Loucy (cell line): ENCODE measurements around the gene CDH24.

ENCODE experiments used
- H2AFZ ChIP-seq: fragments of 200-600 bp; sonication (generic); 2 replicates; pipeline ENCODE4 v1.6.0; 2016; ENCODE audit warnings: antibody characterized with exemption, mild to moderate bottlenecking, low read length, moderate library complexity
- H3F3A ChIP-seq: fragments of 200-600 bp; 2 replicates; pipeline ENCODE4 v1.6.0; 2016; ENCODE audit warnings: antibody characterized with exemption, low read depth, mild to moderate bottlenecking
- H3K27me3 ChIP-seq: fragments of 200-600 bp; sonication (generic); 2 replicates; pipeline ENCODE4 v1.6.1; 2014; ENCODE audit warnings: low read length, mild to moderate bottlenecking; ENCODE audit not compliant: insufficient read depth, poor library complexity, severe bottlenecking
- H3K36me3 ChIP-seq: fragments of 200-600 bp; sonication (generic); 2 replicates; pipeline ENCODE4 v1.6.1; 2016; ENCODE audit warnings: low read length; ENCODE audit not compliant: insufficient read depth
- H3K4me1 ChIP-seq: fragments of 200-600 bp; sonication (generic); 2 replicates; pipeline ENCODE4 v1.5.1; 2014; ENCODE audit warnings: low read length, mild to moderate bottlenecking; ENCODE audit not compliant: insufficient read depth, poor library complexity, severe bottlenecking
- H3K4me2 ChIP-seq: fragments of 200-600 bp; sonication (generic); 2 replicates; pipeline ENCODE4 v1.6.0; 2014; ENCODE audit warnings: antibody characterized with exemption, low read length, low read depth, mild to moderate bottlenecking; ENCODE audit not compliant: poor library complexity, severe bottlenecking
- H3K4me3 ChIP-seq: fragments of 200-600 bp; sonication (generic); 2 replicates; pipeline ENCODE4 v1.5.1; 2014; ENCODE audit warnings: low read length, mild to moderate bottlenecking, mixed read lengths; ENCODE audit not compliant: poor library complexity, severe bottlenecking
- H3K79me2 ChIP-seq: fragments of 200-600 bp; sonication (generic); 2 replicates; pipeline ENCODE4 v1.6.1; 2014; ENCODE audit warnings: low read length; ENCODE audit not compliant: insufficient read depth
- H3K9ac ChIP-seq: fragments of 200-600 bp; sonication (generic); 2 replicates; pipeline ENCODE4 v1.6.0; 2014; ENCODE audit warnings: mild to moderate bottlenecking, low read depth, low read length, moderate library complexity; ENCODE audit not compliant: poor library complexity, severe bottlenecking
- H3K9me2 ChIP-seq: fragments of 200-600 bp; sonication (generic); replicated peaks from 2 replicates; pipeline ENCODE4 v1.6.1; 2016; ENCODE audit warnings: low read depth, low read length, mixed read lengths
- H3K9me3 ChIP-seq: fragments of 200-600 bp; sonication (generic); 2 replicates; pipeline ENCODE4 v1.6.1; 2014; ENCODE audit warnings: mild to moderate bottlenecking, antibody characterized with exemption, low read length, low read depth; ENCODE audit not compliant: insufficient read depth
- H4K20me1 ChIP-seq: fragments of 200-600 bp; sonication (generic); 2 replicates; pipeline ENCODE4 v1.6.0; 2014; ENCODE audit warnings: antibody characterized with exemption, low read length, mild to moderate bottlenecking; ENCODE audit not compliant: insufficient read depth, poor library complexity, severe bottlenecking
- EZH2phosphoT487 ChIP-seq: fragments of 200-600 bp; IDR thresholded peaks from 2 replicates; pipeline ENCODE4 v1.6.1; 2018; ENCODE audit warnings: antibody characterized with exemption, mild to moderate bottlenecking, moderate library complexity, borderline replicate concordance
- TF ChIP-seq, protein P1 (sequence below): fragments of 200-600 bp; sonication (generic); conservative IDR thresholded peaks from 2 replicates; pipeline ENCODE4 v1.5.1; 2014; ENCODE audit warnings: mild to moderate bottlenecking, antibody characterized with exemption, low read length

Gene CDH24

DNA sequence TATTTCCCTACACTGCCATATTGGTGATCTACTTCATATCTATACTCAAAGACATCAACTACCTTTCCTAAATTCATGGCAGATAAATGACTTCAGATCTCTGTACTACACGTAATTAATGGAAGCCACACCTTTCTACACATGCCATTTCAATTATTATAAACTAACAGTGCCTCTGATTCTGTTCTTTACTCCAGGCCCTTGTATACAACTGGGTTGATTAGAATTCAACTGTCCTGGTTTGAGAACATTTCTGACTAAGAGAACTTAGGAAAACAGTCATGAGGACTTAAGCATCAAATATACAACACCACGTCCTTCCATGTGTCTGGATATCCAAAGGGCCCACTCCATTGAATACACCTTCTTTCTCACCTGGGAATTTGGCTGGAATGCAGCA lies 35.8 kb upstream of the CDH24 start:
- Histone ChIP-seq H4K20me1 (peaks cover 43% of the 10 kb centered on the region), H3K9me3 (no peaks in the 10 kb centered on the region), H2AFZ (no peak overlapping the region), H3K4me2 (peak overlapping the region; percentile 86), H3K4me3 (peak overlapping the region; percentile 87), H3K36me3 (peaks cover 42% of the 10 kb centered on the region), H3K9me2 (no peaks in the 10 kb centered on the region), H3K27me3 (no peaks in the 10 kb centered on the region), H3K79me2 (peaks cover 80% of the 10 kb centered on the region), H3K4me1 (peaks cover 39% of the 10 kb centered on the region), H3F3A (no peaks in the 10 kb centered on the region), H3K9ac (peak overlapping the region; percentile 85)
- TF ChIP-seq, protein P1, sequence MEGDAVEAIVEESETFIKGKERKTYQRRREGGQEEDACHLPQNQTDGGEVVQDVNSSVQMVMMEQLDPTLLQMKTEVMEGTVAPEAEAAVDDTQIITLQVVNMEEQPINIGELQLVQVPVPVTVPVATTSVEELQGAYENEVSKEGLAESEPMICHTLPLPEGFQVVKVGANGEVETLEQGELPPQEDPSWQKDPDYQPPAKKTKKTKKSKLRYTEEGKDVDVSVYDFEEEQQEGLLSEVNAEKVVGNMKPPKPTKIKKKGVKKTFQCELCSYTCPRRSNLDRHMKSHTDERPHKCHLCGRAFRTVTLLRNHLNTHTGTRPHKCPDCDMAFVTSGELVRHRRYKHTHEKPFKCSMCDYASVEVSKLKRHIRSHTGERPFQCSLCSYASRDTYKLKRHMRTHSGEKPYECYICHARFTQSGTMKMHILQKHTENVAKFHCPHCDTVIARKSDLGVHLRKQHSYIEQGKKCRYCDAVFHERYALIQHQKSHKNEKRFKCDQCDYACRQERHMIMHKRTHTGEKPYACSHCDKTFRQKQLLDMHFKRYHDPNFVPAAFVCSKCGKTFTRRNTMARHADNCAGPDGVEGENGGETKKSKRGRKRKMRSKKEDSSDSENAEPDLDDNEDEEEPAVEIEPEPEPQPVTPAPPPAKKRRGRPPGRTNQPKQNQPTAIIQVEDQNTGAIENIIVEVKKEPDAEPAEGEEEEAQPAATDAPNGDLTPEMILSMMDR = no peak
- no peak for TF ChIP-seq EZH2phosphoT487

DNA sequence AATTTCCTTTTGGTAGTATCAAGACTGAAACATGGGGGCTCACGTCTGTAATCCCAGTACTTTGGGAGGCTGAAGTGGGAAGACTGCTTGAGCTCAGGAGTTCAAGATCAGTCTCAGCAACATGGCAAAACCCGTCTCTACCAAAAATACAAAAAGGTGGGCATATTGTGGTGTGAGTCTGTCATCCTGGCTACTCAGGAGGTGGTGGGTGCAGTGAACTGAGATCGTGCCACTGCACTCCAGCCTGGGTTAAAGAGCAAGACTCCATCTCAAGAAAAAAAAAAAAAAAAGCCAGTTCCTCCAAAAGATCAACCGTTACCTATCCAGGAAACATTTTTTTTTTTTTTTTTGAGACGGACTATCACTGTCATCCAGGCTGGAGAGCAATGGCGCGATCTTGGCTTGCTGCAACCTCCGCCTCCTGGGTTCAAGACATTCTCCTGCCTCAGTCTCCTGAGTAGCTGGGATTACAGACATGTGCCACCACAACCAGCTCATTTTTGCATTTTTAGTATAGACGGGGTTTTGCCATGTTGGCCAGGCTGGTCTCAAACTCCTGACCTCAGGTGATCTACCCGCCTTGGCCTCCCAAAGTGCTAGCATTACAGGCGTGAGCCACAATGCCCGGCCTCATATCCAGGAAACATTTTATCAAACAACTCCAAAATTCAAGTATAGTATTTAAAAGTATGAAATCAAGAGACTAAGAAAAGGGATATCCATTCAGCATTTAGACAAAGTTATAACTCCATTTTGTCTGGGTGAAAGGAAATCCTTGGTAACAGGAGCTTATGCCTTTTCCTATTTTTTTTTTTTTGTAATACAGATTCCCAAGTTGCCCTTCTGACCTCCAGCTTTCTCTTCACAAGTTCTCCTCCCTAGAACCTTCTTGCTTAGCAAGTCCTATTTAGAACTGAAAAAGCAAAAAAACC lies 34.2 kb upstream of the CDH24 start:
- Histone ChIP-seq H3K4me3 (peak overlapping the region; percentile 87), H3K9ac (peak overlapping the region; percentile 85), H3K27me3 (no peaks in the 10 kb centered on the region), H3K79me2 (peaks cover 68% of the 10 kb centered on the region), H3K4me2 (peak overlapping the region; percentile 86), H4K20me1 (peaks cover 38% of the 10 kb centered on the region), H3K36me3 (peaks cover 58% of the 10 kb centered on the region), H3K4me1 (peaks cover 32% of the 10 kb centered on the region), H2AFZ (no peak overlapping the region), H3F3A (no peaks in the 10 kb centered on the region), H3K9me3 (no peaks in the 10 kb centered on the region), H3K9me2 (no peaks in the 10 kb centered on the region)
- TF ChIP-seq EZH2phosphoT487 = no peak
- TF ChIP-seq, protein P1 = no peak

DNA sequence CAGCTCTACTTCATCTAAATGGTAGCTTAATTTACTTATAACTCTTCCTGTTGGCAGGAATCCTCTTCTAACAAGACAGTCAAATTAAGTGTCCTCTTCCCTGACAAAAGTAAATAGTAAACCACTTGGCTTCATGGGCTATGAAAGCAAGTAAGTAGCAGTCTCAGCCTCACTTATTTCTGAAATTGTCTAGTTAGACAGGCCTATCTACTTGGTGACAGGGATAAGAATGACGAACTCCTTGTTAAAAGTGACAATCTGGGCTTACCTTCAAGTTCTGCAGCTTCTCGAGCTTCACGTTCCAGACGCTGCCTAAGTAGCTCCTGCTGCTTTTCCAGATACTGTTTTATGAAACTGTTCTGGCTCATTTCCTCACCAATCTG lies 32.9 kb upstream of the CDH24 start:
- Histone ChIP-seq H4K20me1 (peaks cover 34% of the 10 kb centered on the region), H3K9me2 (no peaks in the 10 kb centered on the region), H3K4me2 (no peak overlapping the region), H3K36me3 (peaks cover 70% of the 10 kb centered on the region), H3K9ac (no peak overlapping the region), H3F3A (no peaks in the 10 kb centered on the region), H2AFZ (no peak overlapping the region), H3K4me1 (peaks cover 31% of the 10 kb centered on the region), H3K27me3 (no peaks in the 10 kb centered on the region), H3K79me2 (peaks cover 56% of the 10 kb centered on the region), H3K4me3 (no peak overlapping the region), H3K9me3 (no peaks in the 10 kb centered on the region)
- no peak for TF ChIP-seq EZH2phosphoT487
- TF ChIP-seq, protein P1 = no peak
